Activated CD4-positive, alpha-beta T cell treated with anti-CD3 and anti-CD28 coated beads, Interleukin-2, amount 10 ng/mL, durations not matched to agents 24 days and 14 days (primary cell): ENCODE measurements around the gene ANKRD17. TPM values are rescaled to one million over a fixed set of nuclear protein-coding genes. Genes with fewer than 3 reads are reported as not detected.
"Not testable (repeated sequence)": the region's sequence is repeated elsewhere in the genome, so short reads cannot be mapped to it uniquely, and the experiment has no call there.

Source experiments
- DNase-seq: peaks from one replicate; pipeline ENCODE4 v3.0.0; 2022
- H3K27ac Mint-ChIP-seq: one replicate; pipeline ENCODE4 v1.8.0; 2022; ENCODE audit warnings: mild to moderate bottlenecking, mixed read lengths
- H3K27me3 Mint-ChIP-seq: one replicate; pipeline ENCODE4 v1.8.0; 2022; ENCODE audit warnings: mixed read lengths
- H3K36me3 Mint-ChIP-seq: one replicate; pipeline ENCODE4 v1.8.0; 2022; ENCODE audit warnings: low read depth, mild to moderate bottlenecking, mixed read lengths
- H3K4me1 Mint-ChIP-seq: one replicate; pipeline ENCODE4 v1.8.0; 2021; ENCODE audit warnings: mixed read lengths
- H3K4me3 Mint-ChIP-seq: one replicate; pipeline ENCODE4 v1.8.0; 2022; ENCODE audit warnings: mild to moderate bottlenecking, moderate library complexity, mixed read lengths
- H3K9me3 Mint-ChIP-seq: one replicate; pipeline ENCODE4 v1.8.0; 2021; ENCODE audit warnings: mixed read lengths
- intact Hi-C: fragments of 100-400 bp; cut with micrococcal nuclease; formaldehyde crosslinking; loops from one replicate; pipeline ENCODE4 v1.15.1; 2023
- total RNA-seq: library from RNA; stranded (reverse); gene quantifications from 2 replicates; pipeline ENCODE4 v1.2.3, GENCODE V29; 2022

The ANKRD17 gene
- total RNA-seq, 1 donor from 2014 or later, result 76.5 TPM

DNA sequence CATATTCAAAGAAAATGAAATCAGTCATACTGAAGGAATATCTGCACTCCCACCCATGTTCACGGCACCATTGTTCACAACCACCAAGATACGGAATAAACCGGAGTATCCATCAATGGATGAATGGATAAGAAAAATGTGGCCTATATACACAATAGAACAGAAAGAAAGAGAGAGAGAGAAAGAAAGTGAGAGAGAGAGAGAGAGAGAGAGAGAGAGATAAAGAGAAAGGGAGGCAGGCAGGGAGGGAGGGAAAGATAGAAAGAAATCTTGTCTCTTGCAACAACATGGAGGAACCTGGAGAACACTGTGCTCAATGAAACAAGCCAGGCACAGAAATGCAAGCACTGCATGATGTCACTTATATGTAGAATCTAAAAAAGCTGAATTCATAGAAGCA lies 52.4 kb downstream of the ANKRD17 start:
- H3K27ac Mint-ChIP-seq, result no peak overlapping the region
- intact Hi-C loops, result no loop called here
- peaks cover 47% of the 10 kb centered on the region for H3K36me3 Mint-ChIP-seq
- no peak overlapping the region for H3K4me3 Mint-ChIP-seq
- peaks cover 13% of the 10 kb centered on the region for H3K9me3 Mint-ChIP-seq
- no peak for DNase-seq
- H3K4me1 Mint-ChIP-seq, result peaks cover 19% of the 10 kb centered on the region
- H3K27me3 Mint-ChIP-seq, result no peaks in the 10 kb centered on the region

GRCh38 chr4:73205482-73205881 lies 53.1 kb downstream of the ANKRD17 start:
- H3K4me3 Mint-ChIP-seq, result no peak overlapping the region
- intact Hi-C loops, result no loop called here
- peaks cover 13% of the 10 kb centered on the region for H3K9me3 Mint-ChIP-seq
- peaks cover 44% of the 10 kb centered on the region for H3K36me3 Mint-ChIP-seq
- H3K4me1 Mint-ChIP-seq, result peaks cover 19% of the 10 kb centered on the region
- H3K27ac Mint-ChIP-seq, result no peak overlapping the region
- no peaks in the 10 kb centered on the region for H3K27me3 Mint-ChIP-seq
- no peak for DNase-seq

- H3K36me3 Mint-ChIP-seq, result peaks cover 44% of the 10 kb centered on the region
These were observed 54.6 kb downstream of the ANKRD17 start for GRCh38 chr4:73203976-73204375.

GRCh38 chr4:73197220-73197619 lies 61.4 kb downstream of the ANKRD17 start:
- peaks cover 9% of the 10 kb centered on the region for H3K36me3 Mint-ChIP-seq
- no peaks in the 10 kb centered on the region for H3K9me3 Mint-ChIP-seq
- DNase-seq, result no peak
- peaks cover 5% of the 10 kb centered on the region for H3K4me1 Mint-ChIP-seq
- intact Hi-C loops, result no loop called here
- H3K27ac Mint-ChIP-seq, result no peak overlapping the region
- no peaks in the 10 kb centered on the region for H3K27me3 Mint-ChIP-seq
- no peak overlapping the region for H3K4me3 Mint-ChIP-seq

More at GRCh38 chr4:73203976-73204375, 54.6 kb downstream of the ANKRD17 start:
- H3K27ac Mint-ChIP-seq, H3K27me3 Mint-ChIP-seq, intact Hi-C loops, DNase-seq, H3K4me3 Mint-ChIP-seq: not testable (repeated sequence)
- Mint-ChIP-seq H3K4me1 (peaks cover 19% of the 10 kb centered on the region), H3K9me3 (peaks cover 13% of the 10 kb centered on the region)

- H3K27me3 Mint-ChIP-seq, result no peaks in the 10 kb centered on the region
- H3K36me3 Mint-ChIP-seq, result peaks cover 18% of the 10 kb centered on the region
- no peak for DNase-seq
- H3K9me3 Mint-ChIP-seq, result no peaks in the 10 kb centered on the region
- no peak overlapping the region for H3K4me3 Mint-ChIP-seq
- intact Hi-C loops, result no loop called here
- H3K27ac Mint-ChIP-seq, result no peak overlapping the region
- peaks cover 15% of the 10 kb centered on the region for H3K4me1 Mint-ChIP-seq
These were observed 64.5 kb downstream of the ANKRD17 start for GRCh38 chr4:73194064-73194463.

DNA sequence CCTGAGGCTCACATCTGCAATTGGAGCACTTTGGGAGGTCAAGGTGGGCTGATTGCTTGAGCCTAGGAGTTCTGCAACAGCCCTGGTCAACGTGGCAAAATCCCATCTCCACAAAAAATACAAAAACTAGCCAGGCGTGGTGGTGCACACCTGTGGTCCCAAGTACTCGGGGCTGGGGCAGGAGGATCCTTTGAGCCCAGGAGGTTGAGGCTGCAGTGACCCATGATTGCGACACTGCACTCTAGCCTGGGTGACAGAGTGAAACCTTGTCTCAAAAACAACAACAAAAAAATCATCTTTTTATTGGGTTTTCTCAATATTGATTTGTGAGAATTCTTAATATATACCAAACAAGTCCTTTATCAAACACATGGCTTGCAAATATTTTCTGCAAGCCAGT lies 64.9 kb downstream of the ANKRD17 start:
- no peaks in the 10 kb centered on the region for H3K27me3 Mint-ChIP-seq
- no peak for DNase-seq
- intact Hi-C loops, result no loop called here
- peaks cover 20% of the 10 kb centered on the region for H3K36me3 Mint-ChIP-seq
- no peak overlapping the region for H3K27ac Mint-ChIP-seq
- H3K9me3 Mint-ChIP-seq, result no peaks in the 10 kb centered on the region
- peaks cover 15% of the 10 kb centered on the region for H3K4me1 Mint-ChIP-seq
- no peak overlapping the region for H3K4me3 Mint-ChIP-seq

DNA sequence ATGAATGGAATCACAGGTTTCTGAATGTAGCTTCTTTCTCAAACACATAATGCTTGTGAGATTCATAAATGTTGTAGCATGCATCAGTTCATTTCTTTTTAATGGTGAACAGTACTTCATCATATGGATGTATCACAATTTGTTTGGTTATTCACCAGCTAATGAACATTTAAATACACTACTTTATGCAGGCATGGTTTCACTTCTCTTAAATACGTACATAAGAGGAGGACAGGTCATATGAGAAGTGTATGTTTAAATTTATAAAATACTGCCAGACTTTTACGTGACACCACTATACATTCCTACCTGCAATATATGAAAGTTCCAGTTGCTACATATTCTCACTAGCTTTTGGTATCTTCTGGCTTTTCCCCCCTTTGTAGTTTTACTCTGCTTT lies 65.4 kb downstream of the ANKRD17 start:
- Mint-ChIP-seq H3K36me3 (peaks cover 23% of the 10 kb centered on the region), H3K27me3 (no peaks in the 10 kb centered on the region)
- intact Hi-C loops, result no loop called here

GRCh38 chr4:73189274-73189810 lies 69.3 kb downstream of the ANKRD17 start:
- Mint-ChIP-seq H3K9me3 (no peaks in the 10 kb centered on the region), H3K27me3 (no peaks in the 10 kb centered on the region), H3K4me3 (no peak overlapping the region), H3K4me1 (peaks cover 17% of the 10 kb centered on the region), H3K27ac (no peak overlapping the region), H3K36me3 (peaks cover 28% of the 10 kb centered on the region)
- no peak for DNase-seq
- intact Hi-C loops, result no loop called here

More for the DNA sequence above, 65.4 kb downstream of the ANKRD17 start:
- no peak for DNase-seq
- peaks cover 15% of the 10 kb centered on the region for H3K4me1 Mint-ChIP-seq
- H3K4me3 Mint-ChIP-seq, result no peak overlapping the region
- no peak overlapping the region for H3K27ac Mint-ChIP-seq
- H3K9me3 Mint-ChIP-seq, result no peaks in the 10 kb centered on the region

DNA sequence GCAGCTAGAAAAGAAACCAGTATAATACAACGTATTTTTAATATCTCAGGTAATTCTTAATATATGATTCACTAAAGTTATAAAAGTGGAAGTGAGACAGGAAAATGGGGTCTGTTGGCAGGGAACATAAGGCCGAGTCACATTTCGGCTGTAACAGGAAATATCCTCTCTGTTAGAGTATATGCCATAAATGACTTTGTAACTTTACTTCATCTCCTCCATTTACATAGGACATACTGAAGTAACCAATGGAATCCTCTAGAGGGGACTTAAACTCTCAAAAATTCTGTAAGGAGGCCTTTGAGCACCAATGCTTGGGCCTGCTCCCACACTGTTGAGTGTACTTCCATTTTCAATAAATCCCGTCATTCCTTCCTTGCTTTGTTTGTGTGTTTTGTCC lies 71.3 kb downstream of the ANKRD17 start:
- Mint-ChIP-seq H3K36me3 (peaks cover 33% of the 10 kb centered on the region), H3K27me3 (no peaks in the 10 kb centered on the region), H3K9me3 (no peaks in the 10 kb centered on the region), H3K4me3 (no peak overlapping the region), H3K27ac (no peak overlapping the region), H3K4me1 (peaks cover 16% of the 10 kb centered on the region)
- intact Hi-C loops, result no loop called here
- no peak for DNase-seq

DNA sequence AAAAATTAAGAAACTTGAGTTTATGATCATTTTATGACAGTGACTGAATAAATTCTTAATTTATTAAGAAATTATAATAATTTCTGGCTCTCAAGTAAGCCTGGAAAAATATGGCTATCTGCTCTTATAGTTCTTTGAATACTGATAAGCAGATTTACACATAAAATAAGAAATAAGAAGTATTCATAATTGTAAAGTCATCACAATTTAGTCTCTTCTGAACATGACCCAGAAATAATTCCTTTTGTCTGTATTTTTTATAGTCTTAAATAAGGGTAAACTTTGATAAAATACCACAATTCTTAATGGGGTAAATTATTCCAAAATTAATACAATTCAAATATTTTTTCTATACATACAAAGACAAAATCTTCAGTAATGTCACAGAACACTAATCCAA lies 72.7 kb downstream of the ANKRD17 start:
- intact Hi-C loops, result no loop called here
- no peak overlapping the region for H3K4me3 Mint-ChIP-seq

DNA sequence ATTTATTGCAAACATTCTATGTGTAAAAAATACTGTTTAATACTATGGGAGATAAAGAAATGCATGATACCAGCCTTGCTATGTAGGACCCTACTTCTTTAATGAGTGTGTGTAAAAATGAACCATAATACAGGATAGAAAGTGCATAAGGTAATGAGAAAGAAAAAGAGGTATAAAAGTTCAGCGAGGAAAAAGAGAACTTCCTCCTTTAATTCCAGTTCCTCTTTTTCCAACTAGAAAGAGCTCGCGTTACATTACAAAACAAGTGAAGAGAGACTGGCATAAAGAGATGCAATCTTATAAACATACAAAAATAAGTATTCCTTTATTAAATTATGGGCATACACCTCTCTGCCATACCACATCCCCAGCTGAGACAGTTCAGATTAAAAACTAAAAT lies 77.4 kb downstream of the ANKRD17 start:
- H3K9me3 Mint-ChIP-seq, result peaks cover 1% of the 10 kb centered on the region
- no peak for DNase-seq
- intact Hi-C loops, result no loop called here
- H3K36me3 Mint-ChIP-seq, result peaks cover 17% of the 10 kb centered on the region
- H3K27ac Mint-ChIP-seq, result no peak overlapping the region
- H3K27me3 Mint-ChIP-seq, result no peaks in the 10 kb centered on the region
- H3K4me1 Mint-ChIP-seq, result peaks cover 9% of the 10 kb centered on the region
- H3K4me3 Mint-ChIP-seq, result no peak overlapping the region

More for the DNA sequence above, 72.7 kb downstream of the ANKRD17 start:
- no peaks in the 10 kb centered on the region for H3K27me3 Mint-ChIP-seq
- peaks cover 12% of the 10 kb centered on the region for H3K4me1 Mint-ChIP-seq
- no peak overlapping the region for H3K27ac Mint-ChIP-seq
- peaks cover 29% of the 10 kb centered on the region for H3K36me3 Mint-ChIP-seq
- DNase-seq, result no peak
- H3K9me3 Mint-ChIP-seq, result no peaks in the 10 kb centered on the region

GRCh38 chr4:73178389-73178788 lies 80.2 kb downstream of the ANKRD17 start:
- Mint-ChIP-seq H3K27ac (no peak overlapping the region), H3K9me3 (peaks cover 22% of the 10 kb centered on the region), H3K27me3 (no peaks in the 10 kb centered on the region), H3K4me3 (no peak overlapping the region), H3K36me3 (peaks cover 43% of the 10 kb centered on the region), H3K4me1 (peaks cover 11% of the 10 kb centered on the region)
- intact Hi-C loops, result no loop called here
- DNase-seq, result no peak

DNA sequence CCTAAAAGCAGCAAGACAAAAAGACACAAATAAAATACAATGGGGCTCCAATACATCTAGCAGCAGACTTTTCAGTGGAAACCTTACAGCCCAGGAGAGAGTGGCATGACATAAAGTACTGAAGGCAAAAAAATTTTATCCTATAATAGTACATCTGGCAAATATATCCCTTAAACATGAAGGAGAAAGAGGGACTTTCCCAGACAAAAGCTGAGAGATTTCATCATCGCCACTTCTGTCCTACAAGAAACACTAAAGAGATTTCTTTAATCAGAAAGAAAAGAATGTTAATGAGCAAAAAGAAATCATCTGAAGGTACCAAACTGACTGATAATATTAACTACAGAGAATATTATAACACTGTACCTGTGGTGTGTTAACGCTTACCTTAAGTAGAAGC lies 86.4 kb downstream of the ANKRD17 start:
- peaks cover 90% of the 10 kb centered on the region for H3K36me3 Mint-ChIP-seq
- intact Hi-C loops, result no loop called here
- H3K4me3 Mint-ChIP-seq, result no peak overlapping the region
- peaks cover 38% of the 10 kb centered on the region for H3K9me3 Mint-ChIP-seq
- no peak overlapping the region for H3K27ac Mint-ChIP-seq
- DNase-seq, result no peak
- peaks cover 25% of the 10 kb centered on the region for H3K4me1 Mint-ChIP-seq
- no peaks in the 10 kb centered on the region for H3K27me3 Mint-ChIP-seq

DNA sequence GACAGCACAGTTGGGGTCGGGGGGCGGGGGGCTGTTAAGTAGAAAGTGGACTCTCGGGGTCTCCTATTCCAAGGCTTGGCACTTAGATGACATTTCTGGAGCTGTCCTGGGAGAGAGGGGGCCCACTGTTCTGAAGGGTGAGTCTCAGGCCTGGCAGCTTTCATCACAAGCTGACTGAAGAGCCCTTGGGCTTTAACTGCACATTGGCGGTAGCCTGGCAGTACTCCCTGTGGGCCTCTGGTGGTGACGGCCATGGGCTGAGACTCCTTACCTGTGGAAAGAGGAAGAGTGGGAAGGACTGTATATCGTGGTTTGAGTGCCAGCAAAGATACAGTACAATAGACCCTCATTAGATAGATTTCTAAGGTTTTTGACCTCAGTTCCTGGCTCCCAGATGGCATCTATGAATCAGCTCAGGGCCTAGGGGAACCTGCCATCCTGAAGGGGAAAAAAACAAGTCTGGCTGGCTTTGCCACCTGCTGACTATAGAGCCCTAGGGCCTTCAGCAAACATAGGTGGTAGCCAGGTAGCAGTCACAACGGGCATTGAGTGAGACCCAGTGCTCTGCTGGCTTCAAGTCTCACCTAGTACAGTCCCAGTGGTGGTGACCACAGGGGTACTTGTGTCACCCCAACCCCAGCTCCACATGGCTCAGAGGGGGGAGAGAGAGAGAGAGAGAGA lies 87.9 kb downstream of the ANKRD17 start:
- DNase-seq, result no peak
- Mint-ChIP-seq H3K4me3 (no peak overlapping the region), H3K27ac (no peak overlapping the region), H3K4me1 (peaks cover 23% of the 10 kb centered on the region), H3K27me3 (no peaks in the 10 kb centered on the region), H3K36me3 (peaks cover 90% of the 10 kb centered on the region), H3K9me3 (peaks cover 35% of the 10 kb centered on the region)
- intact Hi-C loops, result no loop called here

DNA sequence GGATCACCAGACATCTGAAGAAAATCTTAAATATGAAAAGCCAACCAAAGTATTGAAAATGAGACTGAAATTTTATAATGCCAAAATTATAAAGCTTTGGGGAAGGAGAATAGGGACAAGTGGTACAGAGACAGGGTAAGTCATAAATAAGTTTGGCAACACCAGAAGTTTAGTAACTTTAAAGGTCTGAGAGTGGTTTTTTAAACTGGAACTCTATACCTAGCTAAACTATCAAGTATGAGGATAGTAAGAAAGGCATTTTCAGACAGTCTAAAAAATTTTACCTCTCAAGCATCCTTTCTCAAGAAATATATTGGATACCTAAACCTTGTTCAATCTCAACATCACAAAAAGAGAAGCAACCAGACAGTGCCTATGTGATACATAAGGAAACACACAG lies 92.4 kb downstream of the ANKRD17 start:
- no peak for DNase-seq
- intact Hi-C loops, result no loop called here
- Mint-ChIP-seq H3K27ac (no peak overlapping the region), H3K4me1 (peaks cover 7% of the 10 kb centered on the region), H3K36me3 (peaks cover 77% of the 10 kb centered on the region), H3K27me3 (no peaks in the 10 kb centered on the region), H3K4me3 (no peak overlapping the region), H3K9me3 (peaks cover 11% of the 10 kb centered on the region)
